T-cell (primary cell): ENCODE results near the gene KIF27. TPM values are rescaled to one million over a fixed set of nuclear protein-coding genes. Genes with fewer than 3 reads are reported as not detected.
A peak's percentile ranks its signal among the peaks of the same experiment; 100 is the strongest.
"Not testable (repeated sequence)": the region's sequence is repeated elsewhere in the genome, so short reads cannot be mapped to it uniquely, and the experiment has no call there.

Experiments used
- ATAC-seq, 4 experiments: fragments of 200-7000 bp in 3 of 4; fragments of 150-1000 bp in 1 of 4; cut with Tn5 transposase; replicated peaks in 1 of 4; 1 replicate in 3 of 4; 2 replicates in 1 of 4; pipeline ENCODE4 v1.10.0; 2021; ENCODE audit warnings: moderate library complexity in 3 of 4, mild to moderate bottlenecking in 2 of 4, moderate number of reproducible peaks in 1 of 4
- CTCF ChIA-PET, 2 donors: fragments of 300-600 bp; sonication (Branson Sonifier 250); formaldehyde crosslinking; loops; one replicate each; lab custom pipeline; 2022; ENCODE audit warnings: antibody characterized with exemption in 2 of 2; lab: Charles Lee
- POLR2A ChIA-PET, 2 donors: fragments of 300-600 bp; sonication (Branson Sonifier 250); formaldehyde crosslinking; loops; one replicate each; lab custom pipeline; 2022; ENCODE audit warnings: antibody characterized with exemption in 2 of 2; lab: Charles Lee
- DNase-seq, 35 experiments: peaks; one replicate each; pipeline versions ENCODE4 v3.0.0 to v3.0.0-alpha.2; 2013 to 2023
- H3K27ac ChIP-seq: one replicate; pipeline ENCODE4 v1.5.1; 2013; ENCODE audit warnings: low read length
- H3K27me3 ChIP-seq, 2 experiments: replicated peaks in 1 of 2; 1 replicate in 1 of 2; 2 replicates in 1 of 2; pipeline versions ENCODE4 v1.6.1 to v1.7.0; 2013; ENCODE audit warnings: low read length in 1 of 2, mixed read lengths in 1 of 2; ENCODE audit not compliant: control insufficient read depth in 2 of 2, insufficient read depth in 2 of 2; ENCODE audit errors: extremely low read depth in 1 of 2
- H3K36me3 ChIP-seq, 2 donors: 1 replicate in 1 of 2; 2 replicates in 1 of 2; pipeline versions ENCODE4 v1.6.1 to v1.7.0; 2013; ENCODE audit warnings: low read length in 1 of 2; ENCODE audit not compliant: control insufficient read depth in 2 of 2, insufficient read depth in 1 of 2; ENCODE audit errors: extremely low read depth in 1 of 2
- H3K4me1 ChIP-seq, 2 experiments: 1 replicate in 1 of 2; 2 replicates in 1 of 2; pipeline versions ENCODE4 v1.6.1 to v1.7.0; 2013; ENCODE audit warnings: low read length in 2 of 2, mixed read lengths in 1 of 2; ENCODE audit not compliant: insufficient read depth in 2 of 2, control insufficient read depth in 1 of 2; ENCODE audit errors: extremely low read depth in 1 of 2
- H3K4me3 ChIP-seq, 2 donors: 1 replicate in 1 of 2; 2 replicates in 1 of 2; pipeline versions ENCODE4 v1.5.1 to v1.7.0; 2013; ENCODE audit warnings: mild to moderate bottlenecking in 2 of 2, low read length in 1 of 2, moderate library complexity in 1 of 2; ENCODE audit not compliant: control insufficient read depth in 1 of 2; ENCODE audit errors: extremely low read depth in 1 of 2
- H3K9me3 ChIP-seq: 2 replicates; pipeline ENCODE4 v1.7.0; 2013
- H3K27ac Mint-ChIP-seq, 2 donors: one replicate each; pipeline ENCODE4 v1.8.0; 2020 to 2021; ENCODE audit warnings: mild to moderate bottlenecking in 2 of 2, mixed read lengths in 2 of 2
- H3K27me3 Mint-ChIP-seq, 2 donors: one replicate each; pipeline ENCODE4 v1.8.0; 2021 to 2022; ENCODE audit warnings: mixed read lengths in 2 of 2
- H3K36me3 Mint-ChIP-seq: one replicate; pipeline ENCODE4 v1.8.0; 2021; ENCODE audit warnings: mixed read lengths
- H3K4me1 Mint-ChIP-seq, 3 donors: one replicate each; pipeline ENCODE4 v1.8.0; 2020 to 2022; ENCODE audit warnings: mixed read lengths in 3 of 3, mild to moderate bottlenecking in 1 of 3
- H3K4me3 Mint-ChIP-seq, 3 donors: one replicate each; pipeline ENCODE4 v1.8.0; 2020 to 2022; ENCODE audit warnings: mild to moderate bottlenecking in 3 of 3, mixed read lengths in 3 of 3, moderate library complexity in 3 of 3
- H3K9me3 Mint-ChIP-seq, 3 donors: one replicate each; pipeline ENCODE4 v1.8.0; 2020 to 2022; ENCODE audit warnings: mixed read lengths in 3 of 3
- WGBS: methylation state at CpG from one replicate; pipeline ENCODE4 v1.1.5; 2013; ENCODE audit warnings: missing lambda C conversion rate; ENCODE audit not compliant: insufficient coverage; 5-methylcytosine and 5-hydroxymethylcytosine counted together
- total RNA-seq, 35 experiments: library from RNA in 6 of 35; stranded (reverse) in 6 of 35; fragments of 120-200 nt in 1 of 35; gene quantifications; one replicate each; pipeline versions ENCODE4 v1.2.1 to v1.2.4 and lab custom pipeline; 2013 to 2026

The KIF27 gene
- total RNA-seq, 5 donors from 2014 or later (not counting 1 experiment from before 2014, with no cell fraction given), result 3.3 to 5.6 (median 4.5) TPM

- H3K4me3 Mint-ChIP-seq, result peak overlapping the region; percentile 96 to 99 (median 97)
- peak overlapping the region; percentile 96 to 98 for H3K27ac Mint-ChIP-seq
- Histone ChIP-seq H3K4me1 (peaks cover 5 to 18% of the 10 kb centered on the region in 2 experiments), H3K27ac (peak overlapping the region; percentile 73), H3K9me3 (no peaks in the 10 kb centered on the region), H3K27me3 (no peaks in the 10 kb centered on the region), H3K4me3 (peak overlapping the region; percentile 76 to 91), H3K36me3 (no peaks in the 10 kb centered on the region)
- H3K9me3 Mint-ChIP-seq, result no peaks in the 10 kb centered on the region
- ChIA-PET POLR2A (no interaction called here), CTCF (no interaction called here)
- peaks cover 18 to 28% (median 20%) of the 10 kb centered on the region in 3 donors for H3K4me1 Mint-ChIP-seq
- under 1% methylated on average over 23 of the region's 23 CpGs for WGBS
- no peaks in the 10 kb centered on the region for H3K27me3 Mint-ChIP-seq
- ATAC-seq (peak; percentile 48 to 60 (median 58)), DNase-seq (peak in 18 of 35 experiments; percentile 1 to 42 (median 14))
- H3K36me3 Mint-ChIP-seq, result no peaks in the 10 kb centered on the region
Measured at GRCh38 chr9:83956086-83956435, 34.8 kb upstream of the KIF27 start.

GRCh38 chr9:83948096-83948495 lies 26.9 kb upstream of the KIF27 start:
- not testable (repeated sequence) for H3K36me3 Mint-ChIP-seq
- 100% methylated on average over 14 of the region's 39 CpGs for WGBS

GRCh38 chr9:83940590-83941303 lies 19.5 kb upstream of the KIF27 start:
- no peak overlapping the region for H3K27ac ChIP-seq
- H3K36me3 ChIP-seq, result peaks cover 4 to 8% of the 10 kb centered on the region in 2 donors
- CTCF ChIA-PET, result interaction anchor here in 1 of 2 donors (1.6 kb wide), 1 partner anchor 320 kb away, joined by 7 read pairs; no protein-coding TSS in a partner anchor
- H3K36me3 Mint-ChIP-seq, result peaks cover 34% of the 10 kb centered on the region
- H3K27me3 Mint-ChIP-seq, result no peaks in the 10 kb centered on the region
- no peak overlapping the region for H3K27ac Mint-ChIP-seq
- H3K4me3 Mint-ChIP-seq, result no peak overlapping the region
- 85% methylated on average over 4 of the region's 5 CpGs for WGBS
- DNase-seq (no peak), ATAC-seq (no peak)
- no peaks in the 10 kb centered on the region for H3K27me3 ChIP-seq
- H3K4me1 Mint-ChIP-seq, result peaks cover 0 to 4% (median 0%) of the 10 kb centered on the region in 3 donors
- no peak overlapping the region for H3K4me3 ChIP-seq
- H3K4me1 ChIP-seq, result no peaks in the 10 kb centered on the region
- POLR2A ChIA-PET, result no interaction called here
- no peaks in the 10 kb centered on the region for H3K9me3 ChIP-seq
- H3K9me3 Mint-ChIP-seq, result no peaks in the 10 kb centered on the region

More at GRCh38 chr9:83948096-83948495, 26.9 kb upstream of the KIF27 start:
- H3K4me3 Mint-ChIP-seq, H3K4me1 Mint-ChIP-seq, CTCF ChIA-PET, DNase-seq, H3K4me3 ChIP-seq, H3K9me3 Mint-ChIP-seq, H3K27ac ChIP-seq, H3K27me3 Mint-ChIP-seq, H3K36me3 ChIP-seq, H3K27ac Mint-ChIP-seq, ATAC-seq, H3K9me3 ChIP-seq, H3K27me3 ChIP-seq, H3K4me1 ChIP-seq, POLR2A ChIA-PET: not testable (repeated sequence)

- ChIA-PET POLR2A (interaction anchor here in 1 of 2 donors (0.6 kb wide), 1 partner anchor 1803 kb away, joined by 4 read pairs; no protein-coding TSS in a partner anchor), CTCF (interaction anchor here (1.1 to 2.2 kb wide), 4 partner anchors 235 to 375 kb away, joined by 3 to 12 read pairs (median 6); no protein-coding TSS in a partner anchor)
- H3K27me3 Mint-ChIP-seq, result no peaks in the 10 kb centered on the region
- H3K4me3 ChIP-seq, result no peak overlapping the region
- no peak overlapping the region for H3K4me3 Mint-ChIP-seq
- H3K27me3 ChIP-seq, result no peaks in the 10 kb centered on the region
- no peaks in the 10 kb centered on the region for H3K9me3 ChIP-seq
- H3K36me3 ChIP-seq, result peaks cover 4 to 6% of the 10 kb centered on the region in 2 donors
- H3K4me1 Mint-ChIP-seq, result peaks cover 0 to 4% (median 0%) of the 10 kb centered on the region in 3 donors
- no peak overlapping the region for H3K27ac ChIP-seq
- peaks cover 31% of the 10 kb centered on the region for H3K36me3 Mint-ChIP-seq
- ATAC-seq (peak; percentile 60 to 71 (median 62)), DNase-seq (peak in 19 of 35 experiments; percentile 2 to 82 (median 13))
- H3K27ac Mint-ChIP-seq, result no peak overlapping the region
- no peaks in the 10 kb centered on the region for H3K4me1 ChIP-seq
- H3K9me3 Mint-ChIP-seq, result no peaks in the 10 kb centered on the region
- no CpG with 5 or more reads among the region's 1 CpG for WGBS
Measured at GRCh38 chr9:83937861-83938455, 16.7 kb upstream of the KIF27 start.

- POLR2A ChIA-PET, result interaction anchor here in 1 of 2 donors (0.6 kb wide), 1 partner anchor 315 kb away, joined by 6 read pairs; no protein-coding TSS in a partner anchor
- peaks cover 0 to 4% of the 10 kb centered on the region in 2 donors for H3K36me3 ChIP-seq
- no peak overlapping the region for H3K4me3 ChIP-seq
- CTCF ChIA-PET, result interaction anchor here (0.6 to 2.2 kb wide), 7 partner anchors 126 to 379 kb away, joined by 3 to 12 read pairs (median 4); no protein-coding TSS in a partner anchor
- Mint-ChIP-seq H3K4me1 (peaks cover 7 to 13% (median 8%) of the 10 kb centered on the region in 3 donors), H3K36me3 (peaks cover 18% of the 10 kb centered on the region), H3K27me3 (no peaks in the 10 kb centered on the region), H3K4me3 (no peak overlapping the region), H3K27ac (no peak overlapping the region), H3K9me3 (no peaks in the 10 kb centered on the region)
- no peak for DNase-seq
- 92% methylated on average over 3 of the region's 6 CpGs for WGBS
- no peak overlapping the region for H3K27ac ChIP-seq
- no peaks in the 10 kb centered on the region for H3K27me3 ChIP-seq
- no peaks in the 10 kb centered on the region for H3K9me3 ChIP-seq
- peaks cover 0 to 5% of the 10 kb centered on the region in 2 experiments for H3K4me1 ChIP-seq
- no peak for ATAC-seq
Measured at GRCh38 chr9:83936523-83936922, 15.3 kb upstream of the KIF27 start.

DNA sequence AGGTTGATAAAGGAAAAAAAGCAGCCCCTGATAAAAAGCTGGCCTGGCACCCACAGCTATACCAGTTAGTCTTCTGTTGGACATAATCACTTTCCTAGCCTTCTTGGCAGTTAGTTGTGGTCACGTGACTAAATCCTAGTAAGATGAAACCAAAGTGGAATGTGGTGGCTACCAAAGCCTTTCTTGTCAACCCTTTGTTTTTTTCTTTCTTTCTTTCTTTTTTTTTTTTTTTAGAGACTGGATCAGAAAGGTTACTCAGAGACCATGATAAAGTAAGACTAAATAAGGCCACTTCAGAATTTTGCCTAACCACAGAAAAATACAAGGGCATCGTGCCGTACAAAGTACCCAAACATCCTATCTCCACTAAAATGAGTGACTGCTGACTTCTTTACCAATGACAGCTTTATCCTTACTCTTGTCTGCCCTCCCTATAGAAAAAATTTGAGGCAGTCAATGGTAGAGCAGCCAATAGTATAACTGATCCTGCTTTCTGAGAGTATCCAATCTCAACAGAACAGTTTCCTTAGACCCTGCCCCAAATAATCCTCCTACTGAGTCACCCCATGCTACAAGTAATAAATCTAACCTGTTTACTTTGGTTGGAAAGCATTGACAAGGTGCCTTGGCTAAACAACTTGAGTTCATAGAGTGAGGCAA lies 14.2 kb upstream of the KIF27 start:
- H3K4me3 ChIP-seq, result no peak overlapping the region
- H3K36me3 ChIP-seq, result peaks cover 0 to 4% of the 10 kb centered on the region in 2 donors
- ChIA-PET CTCF (interaction anchor here (0.6 to 1.2 kb wide), 3 partner anchors 161 to 350 kb away, joined by 3 to 11 read pairs (median 3); no protein-coding TSS in a partner anchor), POLR2A (interaction anchor here in 1 of 2 donors (0.6 kb wide), 1 partner anchor 61 kb away, joined by 3 read pairs; no protein-coding TSS in a partner anchor)
- no CpG with 5 or more reads among the region's 3 CpGs for WGBS
- H3K36me3 Mint-ChIP-seq, result peaks cover 12% of the 10 kb centered on the region
- H3K9me3 Mint-ChIP-seq, result no peaks in the 10 kb centered on the region
- no peak overlapping the region for H3K27ac Mint-ChIP-seq
- no peak for DNase-seq
- H3K4me3 Mint-ChIP-seq, result no peak overlapping the region
- no peak for ATAC-seq
- H3K27me3 Mint-ChIP-seq, result no peaks in the 10 kb centered on the region
- H3K27me3 ChIP-seq, result no peaks in the 10 kb centered on the region
- H3K27ac ChIP-seq, result no peak overlapping the region
- no peaks in the 10 kb centered on the region for H3K9me3 ChIP-seq
- peaks cover 0 to 6% of the 10 kb centered on the region in 2 experiments for H3K4me1 ChIP-seq
- peaks cover 10 to 11% (median 10%) of the 10 kb centered on the region in 3 donors for H3K4me1 Mint-ChIP-seq
